Nephron (organoid): ENCODE data around the gene TRAK1.

ENCODE experiments used
- H3K27ac Mint-ChIP-seq, 3 experiments: 2 replicates each; pipeline ENCODE4 v1.8.0; 2020; ENCODE audit warnings: mixed read lengths in 3 of 3, mild to moderate bottlenecking in 2 of 3, moderate library complexity in 1 of 3
- H3K27me3 Mint-ChIP-seq: 2 replicates; pipeline ENCODE4 v1.8.0; 2021; ENCODE audit warnings: low read depth, mild to moderate bottlenecking, moderate library complexity, mixed read lengths
- H3K36me3 Mint-ChIP-seq: 2 replicates; pipeline ENCODE4 v1.8.0; 2020; ENCODE audit warnings: low read depth, mixed read lengths
- H3K4me1 Mint-ChIP-seq: 2 replicates; pipeline ENCODE4 v1.8.0; 2020; ENCODE audit warnings: mixed read lengths
- H3K4me3 Mint-ChIP-seq, 3 experiments: 2 replicates each; pipeline ENCODE4 v1.8.0; 2020; ENCODE audit warnings: mild to moderate bottlenecking in 3 of 3, mixed read lengths in 3 of 3, moderate library complexity in 2 of 3
- H3K9me3 Mint-ChIP-seq: 2 replicates; pipeline ENCODE4 v1.8.0; 2020; ENCODE audit warnings: mixed read lengths
- TF ChIP-seq, protein P1 (sequence below), 3 experiments: fragments of 200-600 bp; sonication (generic); IDR thresholded peaks; one replicate each; pipeline ENCODE4 v1.5.0; 2021; ENCODE audit warnings: antibody characterized with exemption in 3 of 3; ENCODE audit not compliant: unreplicated experiment in 3 of 3

TRAK1 gene

DNA sequence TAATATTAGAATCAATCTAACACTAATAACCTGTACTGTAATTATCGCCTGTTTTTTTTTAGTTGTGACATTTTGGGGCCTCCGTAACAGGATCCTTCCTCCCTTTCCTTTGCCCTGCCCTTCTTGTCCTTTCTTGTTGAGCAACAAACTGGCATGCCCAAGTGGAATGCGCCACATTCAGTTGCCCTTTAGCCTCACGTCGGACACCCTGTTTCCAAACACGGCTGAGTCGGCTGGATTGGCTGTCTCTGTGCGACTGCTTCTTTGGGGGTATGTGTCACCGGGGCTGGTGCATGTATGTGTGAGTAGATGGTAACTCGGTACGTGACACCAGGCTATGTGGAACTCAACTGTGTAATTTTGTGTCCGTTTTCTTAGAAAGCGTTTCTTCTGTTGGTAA, 24.1 kb downstream of the TRAK1 start:
- Mint-ChIP-seq H3K27ac (no peak overlapping the region), H3K4me3 (no peak overlapping the region), H3K4me1 (peaks cover 34% of the 10 kb centered on the region), H3K36me3 (no peaks in the 10 kb centered on the region), H3K27me3 (no peaks in the 10 kb centered on the region), H3K9me3 (no peaks in the 10 kb centered on the region)
- TF ChIP-seq, protein P1, sequence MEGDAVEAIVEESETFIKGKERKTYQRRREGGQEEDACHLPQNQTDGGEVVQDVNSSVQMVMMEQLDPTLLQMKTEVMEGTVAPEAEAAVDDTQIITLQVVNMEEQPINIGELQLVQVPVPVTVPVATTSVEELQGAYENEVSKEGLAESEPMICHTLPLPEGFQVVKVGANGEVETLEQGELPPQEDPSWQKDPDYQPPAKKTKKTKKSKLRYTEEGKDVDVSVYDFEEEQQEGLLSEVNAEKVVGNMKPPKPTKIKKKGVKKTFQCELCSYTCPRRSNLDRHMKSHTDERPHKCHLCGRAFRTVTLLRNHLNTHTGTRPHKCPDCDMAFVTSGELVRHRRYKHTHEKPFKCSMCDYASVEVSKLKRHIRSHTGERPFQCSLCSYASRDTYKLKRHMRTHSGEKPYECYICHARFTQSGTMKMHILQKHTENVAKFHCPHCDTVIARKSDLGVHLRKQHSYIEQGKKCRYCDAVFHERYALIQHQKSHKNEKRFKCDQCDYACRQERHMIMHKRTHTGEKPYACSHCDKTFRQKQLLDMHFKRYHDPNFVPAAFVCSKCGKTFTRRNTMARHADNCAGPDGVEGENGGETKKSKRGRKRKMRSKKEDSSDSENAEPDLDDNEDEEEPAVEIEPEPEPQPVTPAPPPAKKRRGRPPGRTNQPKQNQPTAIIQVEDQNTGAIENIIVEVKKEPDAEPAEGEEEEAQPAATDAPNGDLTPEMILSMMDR (IDR thresholded peaks at IDR 0.05; ENCODE audit: unreplicated experiment in 3 of 3) = no peak

DNA sequence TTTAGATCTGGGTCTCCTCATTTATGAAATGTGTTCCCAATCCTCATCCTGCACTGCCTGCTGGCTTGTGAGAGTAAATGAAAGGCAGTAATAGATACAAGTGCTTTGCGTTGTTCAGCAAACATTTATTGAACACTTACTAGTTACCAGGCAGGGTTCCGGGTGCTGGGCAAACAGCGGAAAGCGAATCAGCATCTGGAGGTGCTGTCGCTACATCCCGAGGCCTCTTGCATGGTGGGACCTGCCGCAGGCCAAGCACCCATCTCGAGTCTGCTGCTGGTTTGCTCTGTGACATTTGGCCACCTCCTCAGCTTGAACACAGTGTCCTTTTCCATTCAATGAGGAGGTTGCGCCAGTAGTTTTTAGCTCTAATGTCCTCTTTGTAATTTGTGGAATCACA, 24.8 kb downstream of the TRAK1 start:
- Mint-ChIP-seq H3K27ac (no peak overlapping the region), H3K9me3 (no peaks in the 10 kb centered on the region), H3K27me3 (no peaks in the 10 kb centered on the region), H3K4me1 (peaks cover 37% of the 10 kb centered on the region), H3K36me3 (no peaks in the 10 kb centered on the region), H3K4me3 (no peak overlapping the region)
- TF ChIP-seq, protein P1 (IDR thresholded peaks at IDR 0.05; ENCODE audit: unreplicated experiment in 3 of 3) = no peak

DNA sequence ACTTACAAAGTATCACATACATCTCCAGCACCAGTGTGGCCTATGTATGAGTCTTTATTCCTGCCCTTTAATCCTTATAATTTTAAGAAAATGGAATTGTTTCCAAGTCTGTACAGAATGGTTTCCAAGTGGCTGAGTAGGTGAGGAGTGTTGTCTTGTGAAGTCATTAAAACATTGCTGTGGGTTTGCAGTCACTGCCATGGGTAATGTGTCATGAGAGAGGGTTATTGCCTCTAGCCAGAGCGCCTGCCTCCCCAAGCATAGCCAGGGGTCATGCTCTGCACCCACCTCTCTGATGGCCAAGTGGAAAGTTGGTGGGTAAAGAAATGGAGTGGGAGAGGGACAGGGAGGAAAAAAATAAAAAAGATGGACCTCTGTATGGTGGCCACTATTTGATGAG, 25.3 kb downstream of the TRAK1 start:
- TF ChIP-seq, protein P1 (IDR thresholded peaks at IDR 0.05; ENCODE audit: unreplicated experiment in 3 of 3) = no peak
- H3K4me3 Mint-ChIP-seq = no peak overlapping the region
- H3K27me3 Mint-ChIP-seq = no peaks in the 10 kb centered on the region
- H3K27ac Mint-ChIP-seq = no peak overlapping the region
- H3K36me3 Mint-ChIP-seq = no peaks in the 10 kb centered on the region
- no peaks in the 10 kb centered on the region for H3K9me3 Mint-ChIP-seq
- peaks cover 38% of the 10 kb centered on the region for H3K4me1 Mint-ChIP-seq

DNA sequence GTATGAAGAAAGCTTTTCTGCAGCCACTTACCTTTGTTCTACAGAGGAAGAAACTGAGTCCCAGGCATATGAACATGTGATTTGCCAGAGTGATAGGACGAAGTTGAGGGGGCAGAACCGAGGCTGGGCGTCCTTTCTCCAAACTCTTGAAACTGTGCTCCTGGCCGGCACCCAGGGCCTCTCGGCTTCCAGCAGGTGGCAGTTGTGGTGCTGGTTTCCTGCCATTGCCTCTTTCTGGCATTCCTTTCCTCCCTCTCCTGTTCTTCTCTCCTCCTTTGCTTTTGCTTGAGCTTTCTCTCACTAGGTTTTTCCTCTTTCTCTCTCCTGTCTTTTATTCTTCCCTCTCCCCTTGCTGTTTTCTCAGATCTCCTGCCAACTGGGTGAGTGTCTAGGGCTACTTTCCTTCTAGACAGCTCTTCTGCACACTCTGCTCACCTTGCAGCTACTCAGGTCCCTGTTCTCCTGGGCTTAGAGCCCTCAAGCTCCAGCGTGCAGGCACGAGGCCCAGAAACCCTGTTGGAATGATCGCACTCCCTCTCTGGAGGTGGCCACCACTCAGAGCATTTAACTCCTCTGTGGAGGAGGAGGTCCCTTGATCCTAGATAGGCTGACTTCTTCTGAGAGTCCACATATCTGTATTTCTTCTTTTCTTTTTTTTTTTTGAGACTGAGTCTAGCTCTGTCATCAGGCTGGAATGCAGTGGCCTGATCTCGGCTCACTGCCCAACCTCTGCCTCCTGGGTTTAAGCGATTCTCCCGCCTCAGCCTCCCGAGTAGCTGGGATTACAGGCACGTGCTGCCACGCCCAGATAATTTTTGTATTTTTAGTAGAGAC, 26.2 kb downstream of the TRAK1 start:
- TF ChIP-seq, protein P1 (IDR thresholded peaks at IDR 0.05; ENCODE audit: unreplicated experiment in 3 of 3) = peak; percentile 36 to 60 (median 52)
- Mint-ChIP-seq H3K36me3 (no peaks in the 10 kb centered on the region), H3K9me3 (no peaks in the 10 kb centered on the region), H3K4me1 (peaks cover 40% of the 10 kb centered on the region), H3K4me3 (no peak overlapping the region), H3K27ac (peak overlapping the region; percentile 13 to 61 (median 39)), H3K27me3 (no peaks in the 10 kb centered on the region)

DNA sequence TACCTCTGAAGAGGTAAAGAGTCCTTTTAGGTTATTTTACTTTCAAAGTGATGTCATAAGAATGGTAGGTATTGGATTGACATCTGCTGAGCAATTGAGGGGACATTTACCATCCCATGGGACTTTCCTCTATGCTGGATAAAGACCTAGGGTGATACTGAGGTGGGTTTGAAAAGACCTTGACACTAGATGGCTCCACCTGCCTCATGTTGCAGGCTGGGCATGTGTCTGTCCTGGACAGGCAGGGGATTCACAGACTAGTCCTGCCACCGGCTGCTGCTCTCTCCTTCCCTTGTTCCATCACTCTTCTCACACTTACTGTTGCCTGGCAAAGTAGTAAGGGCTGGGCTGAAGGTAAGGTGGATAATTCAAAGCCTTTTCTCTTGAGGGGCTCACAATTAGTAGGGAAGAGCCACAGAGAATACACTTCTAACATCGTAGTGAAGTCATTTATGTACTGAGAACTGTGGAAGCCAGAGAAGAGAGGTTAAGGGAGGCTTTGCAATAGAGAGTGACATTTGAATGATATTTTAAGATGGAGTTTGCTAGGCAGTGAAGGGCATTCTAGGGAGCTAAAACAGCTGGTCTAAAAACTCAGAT, 27.7 kb downstream of the TRAK1 start:
- Mint-ChIP-seq H3K36me3 (no peaks in the 10 kb centered on the region), H3K4me3 (no peak overlapping the region), H3K27ac (no peak overlapping the region), H3K27me3 (no peaks in the 10 kb centered on the region), H3K4me1 (peaks cover 50% of the 10 kb centered on the region), H3K9me3 (no peaks in the 10 kb centered on the region)
- TF ChIP-seq, protein P1 (IDR thresholded peaks at IDR 0.05; ENCODE audit: unreplicated experiment in 3 of 3) = peak in 2 of 3 experiments; percentile 19
